SK-N-DZ (cell line): ENCODE measurements around the gene FN3K.
"Not testable (repeated sequence)": the region's sequence is repeated elsewhere in the genome, so short reads cannot be mapped to it uniquely, and the experiment has no call there.

Source experiments
- DNase-seq: peaks from one replicate; pipeline ENCODE4 v3.0.0-alpha.2; 2015; ENCODE audit warnings: low spot score

Gene FN3K

DNA sequence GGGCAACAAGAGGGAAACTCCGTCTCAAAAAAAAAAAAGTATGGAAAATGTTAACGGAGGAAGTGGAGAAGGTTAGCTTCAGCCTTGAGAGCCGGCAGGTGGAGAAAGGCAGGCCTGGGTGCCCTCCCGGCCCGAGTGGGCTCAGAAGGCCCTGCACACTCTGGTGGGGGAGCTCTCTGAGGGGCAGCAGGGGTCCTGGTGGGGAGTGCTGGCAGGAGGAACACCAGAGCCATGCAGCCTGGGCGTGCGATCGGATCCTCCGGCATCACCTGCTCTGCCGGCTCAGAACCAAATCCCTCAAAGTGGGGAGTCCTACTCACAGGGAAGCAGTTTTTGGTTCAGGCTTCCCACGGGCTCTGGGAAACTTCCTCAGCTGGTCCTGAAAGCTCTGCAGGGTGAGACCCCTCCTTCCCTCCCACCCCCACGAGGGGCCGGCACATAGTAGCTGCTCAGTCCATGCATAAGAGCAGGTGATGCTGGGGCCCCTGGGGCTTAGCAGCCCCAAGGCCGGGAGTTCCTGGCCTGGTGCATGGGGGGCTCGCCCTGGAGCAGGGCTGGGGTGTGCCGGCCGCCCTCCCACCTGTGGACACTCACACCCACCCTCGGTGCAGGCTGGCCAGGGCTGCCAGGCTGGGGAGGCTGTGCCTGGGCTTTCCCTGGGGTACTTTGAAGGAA lies 1.2 kb downstream of the FN3K start:
- DNase-seq: no peak

DNA sequence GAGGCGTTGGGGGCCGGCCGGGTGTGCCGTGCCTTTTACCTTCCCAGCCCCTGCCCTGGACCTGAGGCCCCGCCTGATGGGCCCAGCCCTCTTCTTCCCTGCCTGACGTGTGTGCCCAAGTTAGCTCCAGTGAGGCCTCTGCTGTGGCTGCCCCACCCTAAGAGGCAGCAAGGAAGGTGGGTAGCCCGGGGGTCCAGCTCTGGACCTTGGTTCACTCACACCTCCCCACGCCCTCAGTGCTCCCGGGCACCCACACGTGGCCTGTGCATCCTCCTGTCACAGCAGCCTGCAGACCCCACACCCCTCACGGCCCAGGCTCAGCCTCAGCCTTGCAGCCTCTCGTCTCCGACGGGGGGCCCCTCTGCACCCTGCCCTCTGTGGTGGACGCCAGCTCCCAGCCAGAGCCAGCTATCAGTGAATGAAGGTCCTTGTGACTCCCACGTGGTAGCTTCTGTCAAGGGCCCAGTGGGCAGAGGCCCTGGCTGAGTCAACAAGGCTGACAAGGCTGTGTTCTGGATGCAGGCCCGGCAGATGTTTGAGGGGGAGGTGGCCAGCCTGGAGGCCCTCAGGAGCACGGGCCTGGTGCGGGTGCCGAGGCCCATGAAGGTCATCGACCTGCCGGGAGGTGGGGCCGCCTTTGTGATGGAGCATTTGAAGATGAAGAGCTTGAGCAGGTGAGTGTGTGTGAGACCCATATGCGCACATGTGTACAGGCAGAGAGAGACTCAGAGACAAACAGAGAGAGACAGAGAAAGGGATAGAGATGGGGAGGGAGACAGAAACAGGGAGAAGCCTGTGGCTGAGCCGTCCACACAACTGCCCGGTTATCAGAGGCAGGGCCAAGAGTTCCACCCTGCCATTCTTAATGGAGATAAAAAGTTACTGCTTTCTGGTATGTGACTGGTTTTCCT lies 2.8 kb downstream of the FN3K start:
- DNase-seq: no peak

DNA sequence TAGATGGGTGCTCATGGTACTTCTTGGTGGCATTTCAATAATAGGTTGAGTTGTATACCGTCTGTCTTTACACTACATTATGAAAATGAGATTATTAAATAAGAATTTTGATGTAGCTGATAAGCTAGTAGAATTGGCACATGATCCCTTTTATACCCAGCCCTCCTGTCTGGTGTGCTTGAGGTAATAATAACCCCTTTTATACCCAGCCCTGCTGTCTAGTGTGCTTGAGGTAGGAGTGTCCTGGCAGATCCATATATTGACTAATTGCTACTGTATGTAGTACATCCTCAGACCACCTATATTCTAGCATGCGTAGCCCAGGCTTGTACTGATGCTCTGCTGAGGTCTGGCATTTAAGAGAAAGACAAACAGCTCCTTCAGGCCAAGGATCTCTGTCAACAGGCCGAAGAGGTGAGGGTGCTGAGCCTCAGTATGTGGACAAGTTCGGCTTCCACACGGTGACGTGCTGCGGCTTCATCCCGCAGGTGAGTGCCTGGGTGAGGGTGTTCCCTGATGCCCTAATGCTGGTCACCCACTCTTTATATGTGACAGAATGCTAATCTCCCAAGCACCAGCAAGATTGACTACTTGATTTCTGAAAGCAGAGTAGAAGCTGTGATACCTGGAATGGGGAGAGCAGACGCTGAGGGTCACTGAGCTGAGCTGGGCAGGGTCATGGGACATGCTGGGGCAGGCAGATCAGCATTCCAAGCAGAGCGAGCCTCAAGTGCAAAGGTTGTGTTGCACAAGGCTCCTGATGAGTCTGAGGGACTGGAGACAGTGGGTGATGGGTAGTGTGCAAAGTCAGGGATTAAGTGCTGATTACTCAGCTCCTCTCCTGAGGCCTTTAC lies 5.7 kb downstream of the FN3K start:
- DNase-seq: no peak

DNA sequence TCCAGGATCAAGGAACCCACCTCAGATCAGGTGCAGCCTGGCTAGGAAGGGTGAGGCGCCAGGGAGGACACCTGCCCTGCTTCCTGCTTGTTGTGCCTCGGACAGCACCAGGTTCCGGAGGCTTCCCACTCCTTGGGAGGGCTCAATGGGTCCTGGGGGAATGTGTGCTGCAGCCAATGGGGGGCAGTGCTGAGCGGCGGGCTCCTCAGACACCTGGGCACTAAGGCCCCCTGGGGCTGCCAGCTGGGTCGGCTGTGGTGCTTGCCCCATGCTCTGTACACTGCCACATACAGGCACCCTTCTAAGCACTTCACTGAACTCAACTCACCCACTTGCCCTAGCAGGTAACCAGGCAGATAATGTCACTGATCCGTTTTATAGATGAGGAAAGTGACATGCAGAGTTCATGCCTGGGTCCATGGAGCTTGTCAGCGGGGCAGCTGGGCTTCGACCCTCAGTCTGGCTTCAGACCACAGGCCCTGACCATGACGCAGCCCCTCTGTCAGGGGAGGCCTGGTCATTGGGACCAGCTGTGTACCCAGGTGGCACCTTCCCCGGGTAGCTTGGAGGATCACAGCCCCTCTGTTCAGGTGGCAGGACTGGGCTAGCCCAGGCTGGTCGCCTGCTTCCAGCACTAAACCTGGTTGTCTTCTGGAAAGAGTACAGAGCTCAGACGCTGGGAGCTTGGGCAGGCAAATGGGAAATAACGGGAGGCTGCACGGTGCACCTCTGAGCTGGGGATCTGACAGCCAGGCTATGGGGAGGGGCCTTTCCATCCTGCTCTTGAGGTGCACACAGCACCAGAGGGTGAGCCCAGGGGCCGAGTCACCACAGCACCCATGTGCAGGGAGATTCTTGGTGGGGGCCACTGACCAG lies 8.2 kb downstream of the FN3K start:
- no peak for DNase-seq

DNA sequence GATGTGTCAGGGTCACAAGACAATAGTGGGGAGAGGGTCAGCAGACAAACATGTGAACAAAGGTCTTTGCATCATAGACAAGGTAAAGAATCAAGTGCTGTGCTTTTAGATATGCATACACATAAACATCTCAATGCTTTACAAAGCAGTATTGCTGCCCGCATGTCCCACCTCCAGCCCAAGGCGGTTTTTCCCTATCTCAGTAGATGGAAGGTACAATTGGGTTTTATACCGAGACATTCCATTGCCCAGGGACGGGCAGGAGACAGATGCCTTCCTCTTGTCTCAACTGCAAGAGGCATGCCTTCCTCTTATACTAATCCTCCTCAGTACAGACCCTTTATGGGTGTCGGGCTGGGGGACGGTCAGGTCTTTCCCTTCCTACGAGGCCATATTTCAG lies 9.3 kb downstream of the FN3K start:
- not testable (repeated sequence) for DNase-seq

DNA sequence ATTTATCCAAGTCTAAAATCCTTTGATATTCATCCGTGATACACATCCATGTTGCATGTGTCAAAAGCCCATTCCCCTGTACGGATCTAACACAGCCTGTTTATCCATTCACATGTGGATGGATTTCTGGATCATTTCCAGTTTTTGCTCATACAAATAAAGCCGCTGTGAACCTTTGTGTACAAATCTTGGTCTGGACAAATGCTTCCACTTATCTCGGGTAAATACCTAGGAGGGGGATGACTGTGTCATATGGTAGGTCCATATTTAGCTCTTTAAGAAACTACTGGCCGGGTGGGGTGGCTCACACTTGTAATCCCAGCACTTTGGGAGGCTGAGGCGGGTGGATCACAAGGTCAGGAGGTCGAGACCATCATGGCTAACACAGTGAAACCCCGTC lies 10.1 kb downstream of the FN3K start:
- DNase-seq: no peak

DNA sequence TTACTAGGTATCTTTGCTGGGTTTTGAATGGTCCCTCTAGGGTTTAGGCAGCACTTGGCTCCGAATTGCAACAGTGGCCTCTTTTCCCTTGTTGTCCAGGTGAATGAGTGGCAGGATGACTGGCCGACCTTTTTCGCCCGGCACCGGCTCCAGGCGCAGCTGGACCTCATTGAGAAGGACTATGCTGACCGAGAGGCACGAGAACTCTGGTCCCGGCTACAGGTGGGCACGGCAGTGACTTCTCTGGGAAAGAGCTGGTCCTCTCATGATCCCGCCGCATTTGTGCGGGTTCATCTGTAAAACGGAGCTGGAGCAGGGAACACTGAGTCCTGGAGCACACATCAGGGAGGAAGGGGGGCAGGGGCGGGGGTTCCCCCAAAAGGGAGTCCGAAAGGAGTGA lies 13.3 kb downstream of the FN3K start:
- DNase-seq: no peak

DNA sequence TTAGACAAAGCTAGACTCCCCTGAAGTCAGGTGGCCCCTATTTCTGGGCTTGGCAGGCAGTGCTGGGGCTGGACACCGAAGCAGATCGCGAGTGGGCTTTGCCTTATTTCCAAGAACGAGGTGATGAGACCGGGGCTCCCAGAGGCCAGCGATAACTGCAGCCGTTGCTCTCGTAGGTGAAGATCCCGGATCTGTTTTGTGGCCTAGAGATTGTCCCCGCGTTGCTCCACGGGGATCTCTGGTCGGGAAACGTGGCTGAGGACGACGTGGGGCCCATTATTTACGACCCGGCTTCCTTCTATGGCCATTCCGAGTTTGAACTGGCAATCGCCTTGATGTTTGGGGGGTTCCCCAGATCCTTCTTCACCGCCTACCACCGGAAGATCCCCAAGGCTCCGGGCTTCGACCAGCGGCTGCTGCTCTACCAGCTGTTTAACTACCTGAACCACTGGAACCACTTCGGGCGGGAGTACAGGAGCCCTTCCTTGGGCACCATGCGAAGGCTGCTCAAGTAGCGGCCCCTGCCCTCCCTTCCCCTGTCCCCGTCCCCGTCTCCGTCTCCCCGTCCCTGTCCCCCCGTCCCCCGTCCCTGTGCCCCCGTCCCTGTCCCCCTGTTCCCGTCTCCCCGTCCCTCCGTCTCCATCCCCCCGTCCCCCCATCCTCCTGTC lies 15.0 kb downstream of the FN3K start:
- no peak for DNase-seq

DNA sequence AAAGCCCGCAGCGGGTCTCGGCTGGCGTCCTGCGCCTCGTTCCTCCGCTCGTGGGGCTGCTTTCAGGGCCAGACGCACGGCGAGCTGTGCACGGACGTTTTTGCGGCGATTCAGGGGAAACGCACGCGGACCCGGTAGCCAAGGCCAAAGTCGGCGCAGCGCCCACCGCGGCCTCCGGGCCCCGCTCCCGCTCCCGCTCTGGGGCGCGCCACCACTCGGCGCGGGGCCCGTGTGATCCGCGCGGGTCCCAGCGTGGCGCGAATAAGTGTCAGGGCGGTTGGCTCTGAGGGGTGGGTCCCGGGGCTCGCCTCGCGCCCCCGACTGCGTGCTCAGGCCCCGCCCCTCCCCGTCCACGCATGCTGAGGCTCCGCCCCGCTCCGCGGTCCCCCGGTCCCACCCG lies 15.8 kb downstream of the FN3K start:
- DNase-seq: peak; percentile 53

DNA sequence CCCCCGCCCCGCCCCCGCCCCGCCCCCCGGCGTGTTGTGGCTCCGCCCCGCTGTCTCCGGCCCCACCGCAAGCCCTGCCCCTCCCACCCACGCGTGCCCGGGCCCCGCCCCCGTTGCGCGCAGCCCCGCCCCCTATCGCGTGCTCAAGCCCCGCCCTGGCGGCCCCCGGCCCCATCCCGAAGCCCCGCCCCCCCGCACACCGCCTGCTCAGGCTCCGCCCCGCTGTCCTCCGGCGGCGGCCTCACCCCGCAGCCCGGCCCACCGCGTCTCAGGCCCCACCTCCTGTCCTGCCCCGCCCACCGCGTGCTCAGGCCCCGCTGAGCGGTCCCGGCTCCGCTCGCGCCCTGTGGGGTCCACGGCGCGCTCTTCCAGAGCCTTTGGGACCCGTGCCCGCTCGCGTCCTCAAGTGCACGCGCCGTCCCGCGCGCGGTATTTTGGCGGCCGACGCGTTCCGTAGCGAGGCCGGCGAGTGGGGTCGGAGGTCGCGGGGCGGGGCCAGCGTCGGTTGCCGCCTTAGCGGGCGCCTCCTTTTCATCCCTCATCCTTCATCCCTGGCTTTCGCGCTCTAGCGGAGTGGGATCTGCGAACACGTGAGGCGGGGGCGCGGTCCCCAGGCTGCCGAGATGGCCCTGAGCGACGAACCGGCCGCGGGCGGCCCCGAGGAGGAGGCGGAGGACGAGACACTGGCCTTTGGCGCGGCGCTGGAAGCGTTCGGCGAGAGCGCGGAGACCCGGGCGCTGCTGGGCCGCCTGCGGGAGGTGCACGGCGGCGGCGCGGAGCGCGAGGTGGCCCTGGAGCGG lies 16.4 kb downstream of the FN3K start, which contains the start of gene TBCD:
Gene TBCD, plus strand, starts transcription at position 495 of the 800 bp plus-strand sequence. Its CDS starts 129 bp downstream, at position 624.
- peak; percentile 92 for DNase-seq

DNA sequence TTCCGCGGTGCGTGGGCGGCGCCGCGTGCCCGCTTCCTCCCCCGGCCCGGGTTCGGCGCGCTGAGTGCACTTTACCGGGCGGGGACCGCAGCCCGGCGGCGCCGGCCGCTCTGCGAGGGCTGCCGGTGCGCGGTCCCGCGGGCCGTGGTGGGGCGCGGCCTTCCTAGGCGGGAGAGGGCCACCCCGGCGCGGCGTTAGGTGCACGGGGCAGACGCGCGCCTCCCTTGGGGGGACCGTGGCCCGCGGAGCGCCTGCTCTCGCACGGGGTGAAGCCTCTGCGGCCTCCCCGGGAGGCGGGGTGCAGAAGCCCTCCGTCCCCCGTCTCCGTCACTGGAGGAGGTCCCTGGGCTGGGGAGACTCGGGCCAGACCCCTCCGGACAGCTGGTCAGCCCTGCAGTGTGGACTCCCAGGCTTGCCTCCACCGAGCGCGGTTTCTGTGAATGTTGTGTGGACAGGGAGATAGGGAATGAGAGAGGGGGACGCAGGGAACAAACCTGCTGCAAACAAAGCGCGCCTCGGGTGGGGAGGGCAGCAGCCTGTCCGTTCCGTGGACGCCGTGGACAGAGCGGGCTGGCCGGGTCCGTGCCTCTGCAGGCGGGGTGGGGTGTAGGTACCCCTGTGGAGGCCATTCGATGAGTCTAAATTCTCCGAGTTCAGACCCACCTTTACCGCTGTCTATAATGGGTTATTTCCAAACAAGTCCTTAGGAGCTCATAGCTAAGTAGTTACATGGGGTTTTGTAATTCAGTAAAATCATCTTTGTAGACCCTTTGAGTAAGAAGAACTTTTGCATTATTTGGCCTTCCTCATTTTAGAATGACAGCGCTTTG lies 17.2 kb downstream of the FN3K start:
- DNase-seq: peak; percentile 42

DNA sequence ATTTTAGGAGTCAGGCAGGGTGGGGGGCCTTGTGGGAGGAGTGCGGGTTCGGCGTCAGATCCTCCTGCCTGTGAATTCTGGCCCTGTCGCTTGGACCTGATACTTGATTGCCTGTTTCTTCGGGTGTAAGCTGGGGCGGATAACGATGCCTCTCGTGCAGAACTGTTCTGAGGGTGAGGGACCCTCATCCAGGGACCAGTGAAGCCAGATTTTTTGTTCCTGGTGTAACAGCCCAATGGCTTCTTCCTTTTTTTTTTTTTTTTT lies 17.7 kb downstream of the FN3K start:
- DNase-seq: no peak

DNA sequence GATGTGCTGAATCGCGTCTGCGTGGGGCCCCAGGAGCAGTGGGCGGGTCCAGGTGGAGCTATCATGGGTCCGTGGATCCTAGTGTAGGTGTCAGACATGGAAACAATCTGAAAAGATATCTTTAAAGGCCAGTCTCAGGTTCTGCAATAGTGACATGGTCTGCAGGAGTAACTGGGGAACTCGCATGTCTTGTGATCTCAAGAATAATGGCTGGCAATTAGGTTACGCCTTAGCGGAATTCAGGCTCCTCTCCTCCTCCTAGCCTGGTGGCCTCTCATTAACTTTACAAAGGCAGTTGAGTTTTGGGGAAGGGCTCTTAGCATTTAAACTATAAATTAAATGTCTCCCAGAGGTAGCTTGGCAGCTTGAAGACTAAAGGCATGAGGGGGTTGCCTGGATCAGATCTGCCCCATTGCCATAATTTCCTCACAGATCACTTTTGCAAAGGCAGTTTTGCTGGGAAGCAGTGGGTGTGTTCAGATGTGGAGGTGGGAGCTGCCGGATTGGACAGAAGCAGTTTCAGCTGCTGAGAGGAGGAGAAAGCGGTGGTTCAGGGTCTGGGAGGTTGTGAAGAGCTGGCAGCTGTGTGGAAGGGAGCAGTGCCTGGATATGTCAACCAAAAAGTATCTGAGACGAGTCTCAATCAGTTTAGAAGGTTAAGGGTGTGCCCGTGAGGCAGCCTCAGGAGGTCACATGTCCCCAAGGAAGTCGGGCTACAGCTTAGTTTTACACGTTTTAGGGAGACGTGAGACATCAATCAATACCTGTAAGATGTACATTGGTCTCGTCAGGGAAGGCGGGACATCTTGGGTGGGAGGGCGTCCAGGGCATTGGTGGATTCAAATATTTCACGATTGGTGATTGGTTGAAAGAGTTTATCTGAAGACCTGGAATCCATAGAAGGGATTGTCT lies 19.1 kb downstream of the FN3K start:
- DNase-seq: no peak

DNA sequence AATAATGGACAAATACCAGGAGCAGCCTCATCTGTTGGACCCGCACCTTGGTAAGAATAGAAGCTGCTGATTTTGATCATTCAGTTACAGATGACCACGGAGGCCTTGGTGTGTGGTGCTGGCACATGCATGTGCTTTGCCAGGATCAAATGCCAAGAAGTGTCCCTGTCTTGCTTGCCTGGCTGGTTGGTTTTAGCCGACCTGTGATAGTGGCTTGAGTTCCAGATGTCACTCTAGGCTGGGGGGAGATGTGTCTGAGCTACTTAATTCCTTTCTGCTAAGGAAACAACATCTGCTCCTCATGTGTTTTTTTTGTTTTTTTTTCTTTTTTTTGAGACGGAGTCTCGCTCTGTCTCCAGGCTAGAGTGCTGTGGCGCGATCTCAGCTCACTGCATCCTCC lies 20.8 kb downstream of the FN3K start:
- no peak for DNase-seq

DNA sequence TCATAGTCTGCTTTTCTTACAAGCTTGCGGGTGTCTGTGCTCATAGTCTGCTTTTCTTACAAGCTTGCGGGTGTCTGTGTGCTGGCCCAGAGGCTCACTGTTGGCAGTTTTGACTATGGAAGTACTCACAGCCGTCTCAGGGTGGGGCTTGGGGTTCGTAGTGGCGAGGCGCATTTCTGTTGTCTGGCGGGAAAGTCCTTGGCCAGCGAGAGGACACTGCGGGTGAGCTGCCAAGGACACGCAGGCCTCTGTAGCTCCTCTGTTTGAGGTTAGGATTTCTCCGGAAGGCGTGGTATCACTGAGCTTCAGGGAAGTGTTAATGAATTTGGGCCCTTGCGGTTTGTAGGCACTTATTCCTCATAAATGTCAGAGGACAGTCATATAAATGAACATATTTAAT lies 30.0 kb downstream of the FN3K start:
- DNase-seq: no peak

DNA sequence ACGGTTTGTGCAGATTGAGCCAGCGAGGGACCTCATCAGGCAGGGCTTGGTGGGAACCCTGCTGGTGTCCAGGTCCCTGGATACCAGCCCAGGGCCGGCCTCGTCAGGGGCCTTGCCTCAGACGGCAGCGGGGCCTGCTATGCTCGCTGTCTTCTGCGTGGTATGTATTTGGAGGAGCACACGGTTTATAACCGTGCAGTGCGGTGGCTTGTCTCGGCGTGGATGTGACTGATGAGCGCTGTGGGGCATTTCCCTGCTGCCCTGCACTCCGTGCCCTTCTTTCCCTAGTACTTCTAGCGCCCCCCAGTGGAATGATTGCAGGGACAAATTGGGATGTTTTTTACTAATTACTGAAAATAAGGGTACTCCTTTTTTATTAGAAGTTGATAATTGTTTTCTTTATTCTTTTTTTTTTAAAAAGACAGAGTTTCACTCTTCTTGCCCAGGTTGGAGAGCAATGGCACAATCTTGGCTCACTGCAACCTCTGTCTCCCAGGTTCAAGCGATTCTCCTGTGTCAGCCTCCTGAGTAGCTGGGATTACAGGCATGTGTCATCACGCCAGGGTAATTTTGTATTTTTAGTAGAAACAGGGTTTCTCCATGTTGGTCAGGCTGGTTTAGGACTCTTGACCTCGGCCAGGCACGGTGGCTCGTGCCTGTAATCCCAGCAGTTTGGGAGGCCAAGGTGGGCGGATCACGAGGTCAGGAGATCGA lies 31.8 kb downstream of the FN3K start:
- DNase-seq: no peak

DNA sequence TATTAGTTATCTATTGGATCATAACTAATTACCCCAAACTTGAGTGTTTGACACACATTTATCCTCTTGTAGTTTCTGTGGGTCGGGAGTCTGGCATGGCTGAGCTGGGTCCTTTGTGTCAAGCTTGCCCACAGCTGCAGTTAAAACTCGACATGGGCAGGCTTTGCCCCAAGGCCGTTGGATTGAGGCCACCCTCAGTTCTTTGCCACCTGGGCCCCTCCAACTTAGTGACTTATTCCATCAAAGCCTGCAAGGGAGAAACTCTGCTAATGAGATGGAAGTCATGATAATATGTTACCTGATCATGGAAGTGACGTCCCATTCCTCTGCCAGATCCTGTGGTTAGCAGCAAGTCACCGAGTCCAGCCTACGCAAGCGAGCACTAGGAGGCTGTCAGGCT lies 33.6 kb downstream of the FN3K start:
- DNase-seq: no peak
